Measurements from ENCODE around the gene DAND5.

Gene DAND5, protein sequence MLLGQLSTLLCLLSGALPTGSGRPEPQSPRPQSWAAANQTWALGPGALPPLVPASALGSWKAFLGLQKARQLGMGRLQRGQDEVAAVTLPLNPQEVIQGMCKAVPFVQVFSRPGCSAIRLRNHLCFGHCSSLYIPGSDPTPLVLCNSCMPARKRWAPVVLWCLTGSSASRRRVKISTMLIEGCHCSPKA

DNA sequence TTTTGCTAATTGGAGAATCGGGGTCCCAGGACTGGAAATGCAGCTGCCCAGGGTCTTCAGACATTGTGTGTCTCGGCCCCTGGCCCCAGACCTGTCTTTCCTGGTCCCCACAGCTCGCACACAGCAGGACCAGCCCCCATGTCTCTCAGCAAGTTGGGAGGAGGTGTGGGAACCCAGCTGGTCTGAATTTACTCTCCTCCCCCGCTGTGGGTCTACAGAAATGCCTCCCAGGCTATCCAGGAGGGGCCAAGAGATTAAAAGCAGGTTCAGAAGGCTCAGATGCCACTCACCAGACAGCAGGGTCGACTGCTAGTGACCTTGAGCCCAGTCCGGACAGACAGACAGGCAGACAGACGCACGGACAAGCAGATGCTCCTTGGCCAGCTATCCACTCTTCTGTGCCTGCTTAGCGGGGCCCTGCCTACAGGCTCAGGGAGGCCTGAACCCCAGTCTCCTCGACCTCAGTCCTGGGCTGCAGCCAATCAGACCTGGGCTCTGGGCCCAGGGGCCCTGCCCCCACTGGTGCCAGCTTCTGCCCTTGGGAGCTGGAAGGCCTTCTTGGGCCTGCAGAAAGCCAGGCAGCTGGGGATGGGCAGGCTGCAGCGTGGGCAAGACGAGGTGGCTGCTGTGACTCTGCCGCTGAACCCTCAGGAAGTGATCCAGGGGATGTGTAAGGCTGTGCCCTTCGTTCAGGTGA, at the start of gene DAND5:
Gene DAND5 (plus strand): TSS at position 285 of the 697 bp plus-strand sequence. CDS start 85 bp downstream, at position 370.
- in situ Hi-C loops (cut with HindIII; ENCODE audit: low sequenced_read_pairs), result no loop called here
- no peak for TF ChIP-seq CTCF (IDR thresholded peaks at IDR 0.05; ENCODE audit: low read depth, low read length)
- DNase-seq (ENCODE audit: low read depth, low spot score), result no peak

DNA sequence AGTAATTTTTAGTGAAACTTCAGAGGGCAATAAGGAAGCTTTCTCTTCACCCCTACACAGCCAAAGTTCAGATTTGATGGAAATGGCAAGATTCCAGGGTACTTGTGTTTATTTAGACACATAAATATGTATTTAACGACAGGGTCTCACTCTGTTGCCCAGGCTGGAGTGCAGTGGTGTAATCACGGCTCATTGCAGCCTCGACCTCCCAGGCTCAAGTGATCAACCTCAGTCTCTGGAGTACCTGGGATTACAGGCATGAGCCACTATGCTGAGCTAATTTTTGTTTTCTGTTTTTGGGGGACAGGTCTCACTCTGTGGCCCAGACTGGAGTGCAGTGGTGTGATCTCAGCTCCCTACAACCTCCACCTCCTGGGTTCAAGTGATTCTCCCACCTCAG, 48.3 kb upstream of the DAND5 start:
- in situ Hi-C loops (cut with HindIII; ENCODE audit: low sequenced_read_pairs), result no loop called here
- H3K4me3 ChIP-seq (ENCODE audit: low read depth, low read length), result no peak overlapping the region
- no peak for TF ChIP-seq CTCF (IDR thresholded peaks at IDR 0.05; ENCODE audit: low read depth, low read length)
- no peak for DNase-seq (ENCODE audit: low read depth, low spot score)

More for the DNA sequence above, at the start of gene DAND5:
- no peak within 1 kb of the TSS for H3K4me3 ChIP-seq (ENCODE audit: low read depth, low read length)

GRCh38 chr19:12922959-12923358, 46.4 kb upstream of the DAND5 start:
- no peak overlapping the region for H3K4me3 ChIP-seq (ENCODE audit: low read depth, low read length)
- no peak for TF ChIP-seq CTCF (IDR thresholded peaks at IDR 0.05; ENCODE audit: low read depth, low read length)
- DNase-seq (ENCODE audit: low read depth, low spot score), result no peak
- in situ Hi-C loops (cut with HindIII; ENCODE audit: low sequenced_read_pairs), result no loop called here

GRCh38 chr19:12924621-12925310, 44.6 kb upstream of the DAND5 start:
- no peak for TF ChIP-seq CTCF (IDR thresholded peaks at IDR 0.05; ENCODE audit: low read depth, low read length)
- no peak for DNase-seq (ENCODE audit: low read depth, low spot score)
- in situ Hi-C loops (cut with HindIII; ENCODE audit: low sequenced_read_pairs), result no loop called here
- H3K4me3 ChIP-seq (ENCODE audit: low read depth, low read length), result no peak overlapping the region

DNA sequence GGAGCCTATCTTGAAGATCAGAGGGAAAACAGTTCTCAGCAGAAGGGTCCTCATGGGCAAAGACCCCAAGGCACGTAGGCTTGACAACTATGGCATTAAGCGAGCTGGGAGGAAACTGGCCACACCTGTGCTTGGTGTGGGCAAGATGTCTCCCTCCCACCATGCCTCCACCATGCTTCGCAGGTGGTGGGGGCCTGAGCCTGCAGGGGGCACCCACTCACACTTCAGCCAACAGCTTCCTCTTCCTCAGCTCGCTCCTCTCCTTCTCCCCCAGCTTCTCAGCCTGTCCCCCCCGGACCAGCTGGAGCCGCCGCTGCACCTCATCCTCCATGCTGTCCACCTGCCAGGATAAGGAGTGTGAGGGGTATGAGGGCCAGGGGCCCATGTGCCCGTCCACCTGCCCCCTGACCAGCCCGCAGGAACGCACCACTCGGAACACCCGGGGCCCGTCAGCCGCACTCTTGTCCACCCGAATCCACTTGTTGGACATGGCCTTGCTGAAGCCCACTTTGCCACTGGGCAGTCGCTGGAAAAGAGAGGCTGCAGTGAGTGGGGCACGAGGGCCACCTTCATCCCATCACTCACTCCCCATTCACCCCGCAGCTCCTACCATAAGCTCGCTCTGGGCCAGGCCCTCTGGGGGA, 39.3 kb upstream of the DAND5 start:
- DNase-seq (ENCODE audit: low read depth, low spot score), result no peak
- no peak for TF ChIP-seq CTCF (IDR thresholded peaks at IDR 0.05; ENCODE audit: low read depth, low read length)
- no peak overlapping the region for H3K4me3 ChIP-seq (ENCODE audit: low read depth, low read length)
- in situ Hi-C loops (cut with HindIII; ENCODE audit: low sequenced_read_pairs), result no loop called here

All from astrocyte of the spinal cord (primary cell).